ENCODE data around the gene ERCC1. TPM values are rescaled to one million over a fixed set of nuclear protein-coding genes. Genes with fewer than 3 reads are reported as not detected.

Gene ERCC1
- total RNA-seq, 1 experiment from 2014 or later = 62.4 TPM

DNA sequence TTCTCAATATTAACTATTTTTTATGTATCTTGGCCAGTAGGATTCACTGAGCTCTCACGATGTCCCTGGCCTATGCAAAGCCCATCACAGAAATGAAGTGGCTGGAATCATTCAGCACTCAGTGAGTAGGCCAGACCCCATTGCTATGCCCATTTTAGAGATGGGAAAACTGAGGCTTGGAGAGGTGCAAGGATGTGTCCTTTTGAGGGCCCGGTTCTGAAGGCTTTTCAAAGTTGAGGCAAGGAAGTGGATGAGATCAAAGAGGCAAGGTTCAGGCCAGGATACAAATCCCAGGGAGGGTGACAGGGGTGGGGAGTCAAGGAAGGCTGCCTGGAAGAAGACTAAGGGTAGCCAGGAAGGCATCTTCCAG, 18.7 kb upstream of the ERCC1 start:
- peak overlapping the region in 1 of 2 experiments; percentile 94; a peak in 4 of 5 replicates for H3K4me3 Mint-ChIP-seq
- H3K27ac Mint-ChIP-seq = peak overlapping the region in 1 of 3 experiments; percentile 17; a peak in 1 of 7 replicates

More for the DNA sequence above, 18.7 kb upstream of the ERCC1 start:
- peaks cover 5% of the 10 kb centered on the region; the same call in 1 of the 2 replicates for H3K27me3 Mint-ChIP-seq (ENCODE audit: low read depth)
- Histone ChIP-seq H2BK12ac (ENCODE audit: insufficient read length, low read depth, low read length) (no peak overlapping the region), H3K14ac (ENCODE audit: insufficient read depth, low read length) (no peak overlapping the region), H3K56ac (ENCODE audit: insufficient read length, low read depth, low read length) (no peak overlapping the region), H2BK15ac (ENCODE audit: low read depth, low read length) (no peak overlapping the region), H2AK5ac (ENCODE audit: insufficient read length, low read length) (no peak overlapping the region), H3K4me2 (ENCODE audit: insufficient read depth, insufficient read length, low read length) (peak overlapping the region; percentile 76), H4K5ac (ENCODE audit: insufficient read length, low read depth, low read length) (no peak overlapping the region), H2BK120ac (ENCODE audit: low read depth, low read length, poor library complexity, severe bottlenecking) (no peak overlapping the region), H3K4me1 (ENCODE audit: insufficient read depth, low read length) (peaks cover 2% of the 10 kb centered on the region; the same call in 1 of the 2 replicates), H4K91ac (ENCODE audit: insufficient read length, low read depth, low read length) (no peak overlapping the region), H3K9me3 (ENCODE audit: control insufficient read depth, low read depth, low read length) (no peaks in the 10 kb centered on the region), H4K8ac (replicated peaks; ENCODE audit: insufficient read length, low read depth, low read length) (no peak overlapping the region), H2BK5ac (ENCODE audit: insufficient read length, low read length) (no peak overlapping the region), H3K27ac (ENCODE audit: insufficient read length, low read depth, low read length) (no peak overlapping the region), H3K18ac (ENCODE audit: insufficient read length, low read depth, low read length) (no peak overlapping the region), H3K9ac (ENCODE audit: extremely low read depth, insufficient read length, low read length) (no peak overlapping the region), H3K79me2 (ENCODE audit: insufficient read depth, low read length) (no peaks in the 10 kb centered on the region), H2AFZ (ENCODE audit: low read length) (no peak overlapping the region), H4K20me1 (ENCODE audit: control insufficient read depth, insufficient read depth, insufficient read length) (no peaks in the 10 kb centered on the region), H3K23ac (ENCODE audit: insufficient read length, low read depth, low read length) (no peak overlapping the region), H2BK20ac (ENCODE audit: low read depth, low read length, poor library complexity, severe bottlenecking) (no peak overlapping the region), H3K4ac (ENCODE audit: low read depth, low read length) (no peak overlapping the region), H3K27me3 (ENCODE audit: insufficient read depth, low read length) (no peaks in the 10 kb centered on the region), H3K79me1 (ENCODE audit: insufficient read depth, low read depth, low read length, poor library complexity, severe bottlenecking) (no peaks in the 10 kb centered on the region), H3T11ph (ENCODE audit: low read length) (no peak overlapping the region), H3K23me2 (ENCODE audit: insufficient read length, low read depth, low read length, poor library complexity, severe bottlenecking) (peaks cover 10% of the 10 kb centered on the region)
- WGBS (ENCODE audit: extremely low coverage, insufficient read length, low lambda C conversion rate) = no CpG with 5 or more reads among the region's 2 CpGs
- no peaks in the 10 kb centered on the region for H3K36me3 Mint-ChIP-seq (ENCODE audit: insufficient read depth in 1 of 3, low read depth in 3 of 3)
- H3K4me1 Mint-ChIP-seq = peaks cover 26 to 35% of the 10 kb centered on the region in 2 experiments
- peaks cover 0 to under 1% of the 10 kb centered on the region in 2 experiments; a peak in 1 of 5 replicates for H3K9me3 Mint-ChIP-seq
- no peak for DNase-seq
- TF ChIP-seq, protein P1, sequence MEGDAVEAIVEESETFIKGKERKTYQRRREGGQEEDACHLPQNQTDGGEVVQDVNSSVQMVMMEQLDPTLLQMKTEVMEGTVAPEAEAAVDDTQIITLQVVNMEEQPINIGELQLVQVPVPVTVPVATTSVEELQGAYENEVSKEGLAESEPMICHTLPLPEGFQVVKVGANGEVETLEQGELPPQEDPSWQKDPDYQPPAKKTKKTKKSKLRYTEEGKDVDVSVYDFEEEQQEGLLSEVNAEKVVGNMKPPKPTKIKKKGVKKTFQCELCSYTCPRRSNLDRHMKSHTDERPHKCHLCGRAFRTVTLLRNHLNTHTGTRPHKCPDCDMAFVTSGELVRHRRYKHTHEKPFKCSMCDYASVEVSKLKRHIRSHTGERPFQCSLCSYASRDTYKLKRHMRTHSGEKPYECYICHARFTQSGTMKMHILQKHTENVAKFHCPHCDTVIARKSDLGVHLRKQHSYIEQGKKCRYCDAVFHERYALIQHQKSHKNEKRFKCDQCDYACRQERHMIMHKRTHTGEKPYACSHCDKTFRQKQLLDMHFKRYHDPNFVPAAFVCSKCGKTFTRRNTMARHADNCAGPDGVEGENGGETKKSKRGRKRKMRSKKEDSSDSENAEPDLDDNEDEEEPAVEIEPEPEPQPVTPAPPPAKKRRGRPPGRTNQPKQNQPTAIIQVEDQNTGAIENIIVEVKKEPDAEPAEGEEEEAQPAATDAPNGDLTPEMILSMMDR (conservative IDR thresholded peaks at IDR 0.05) = no peak

Data from H9 (cell line).